GM12878 (cell line): ENCODE results near the gene DSTYK.
"Not testable (repeated sequence)": the region's sequence is repeated elsewhere in the genome, so short reads cannot be mapped to it uniquely, and the experiment has no call there.

Experiments used
- E2F4 ChIP-seq: IDR thresholded peaks from 2 replicates; pipeline ENCODE4 v1.6.1; 2012; ENCODE audit warnings: low read depth, low read length, improper control_type of control experiment
- FOS ChIP-seq: IDR thresholded peaks from 3 replicates; pipeline ENCODE4 v1.6.1; 2011; ENCODE audit warnings: borderline replicate concordance; ENCODE audit not compliant: insufficient read length; ENCODE audit errors: extremely low read depth
- POLR2AphosphoS2 ChIP-seq: IDR thresholded peaks from 2 replicates; pipeline ENCODE4 v1.6.1; 2011; ENCODE audit warnings: low read depth, mild to moderate bottlenecking, low read length, improper control_type of control experiment, moderate library complexity
- TF ChIP-seq, protein P1 (sequence below): IDR thresholded peaks from 2 replicates; pipeline ENCODE4 v1.6.1; 2012; ENCODE audit warnings: mild to moderate bottlenecking, low read depth, low read length
- TF ChIP-seq, protein P2 (sequence below): IDR thresholded peaks from 2 replicates; pipeline ENCODE4 v1.6.1; 2012; ENCODE audit warnings: low read depth, low read length, improper control_type of control experiment

- TF ChIP-seq FOS, E2F4, POLR2AphosphoS2: not testable (repeated sequence)
- TF ChIP-seq, protein P1, sequence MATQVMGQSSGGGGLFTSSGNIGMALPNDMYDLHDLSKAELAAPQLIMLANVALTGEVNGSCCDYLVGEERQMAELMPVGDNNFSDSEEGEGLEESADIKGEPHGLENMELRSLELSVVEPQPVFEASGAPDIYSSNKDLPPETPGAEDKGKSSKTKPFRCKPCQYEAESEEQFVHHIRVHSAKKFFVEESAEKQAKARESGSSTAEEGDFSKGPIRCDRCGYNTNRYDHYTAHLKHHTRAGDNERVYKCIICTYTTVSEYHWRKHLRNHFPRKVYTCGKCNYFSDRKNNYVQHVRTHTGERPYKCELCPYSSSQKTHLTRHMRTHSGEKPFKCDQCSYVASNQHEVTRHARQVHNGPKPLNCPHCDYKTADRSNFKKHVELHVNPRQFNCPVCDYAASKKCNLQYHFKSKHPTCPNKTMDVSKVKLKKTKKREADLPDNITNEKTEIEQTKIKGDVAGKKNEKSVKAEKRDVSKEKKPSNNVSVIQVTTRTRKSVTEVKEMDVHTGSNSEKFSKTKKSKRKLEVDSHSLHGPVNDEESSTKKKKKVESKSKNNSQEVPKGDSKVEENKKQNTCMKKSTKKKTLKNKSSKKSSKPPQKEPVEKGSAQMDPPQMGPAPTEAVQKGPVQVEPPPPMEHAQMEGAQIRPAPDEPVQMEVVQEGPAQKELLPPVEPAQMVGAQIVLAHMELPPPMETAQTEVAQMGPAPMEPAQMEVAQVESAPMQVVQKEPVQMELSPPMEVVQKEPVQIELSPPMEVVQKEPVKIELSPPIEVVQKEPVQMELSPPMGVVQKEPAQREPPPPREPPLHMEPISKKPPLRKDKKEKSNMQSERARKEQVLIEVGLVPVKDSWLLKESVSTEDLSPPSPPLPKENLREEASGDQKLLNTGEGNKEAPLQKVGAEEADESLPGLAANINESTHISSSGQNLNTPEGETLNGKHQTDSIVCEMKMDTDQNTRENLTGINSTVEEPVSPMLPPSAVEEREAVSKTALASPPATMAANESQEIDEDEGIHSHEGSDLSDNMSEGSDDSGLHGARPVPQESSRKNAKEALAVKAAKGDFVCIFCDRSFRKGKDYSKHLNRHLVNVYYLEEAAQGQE, result not testable (repeated sequence)
- TF ChIP-seq, protein P2, sequence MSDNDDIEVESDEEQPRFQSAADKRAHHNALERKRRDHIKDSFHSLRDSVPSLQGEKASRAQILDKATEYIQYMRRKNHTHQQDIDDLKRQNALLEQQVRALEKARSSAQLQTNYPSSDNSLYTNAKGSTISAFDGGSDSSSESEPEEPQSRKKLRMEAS, result not testable (repeated sequence)
Observed at GRCh38 chr1:205180331-205180730, 31.2 kb downstream of the DSTYK start.
